ENCODE measurements around the gene TAS2R20.

TAS2R20 gene

GRCh38 chr12:11023387-11023786 is 25.3 kb upstream of the TAS2R20 start:
- Histone ChIP-seq H3K36me3 (replicated peaks) (no peaks in the 10 kb centered on the region), H3K27ac (no peak overlapping the region), H3K4me3 (ENCODE audit: low read depth, low read length) (no peak overlapping the region), H3K27me3 (replicated peaks) (no peaks in the 10 kb centered on the region)
- in situ Hi-C loops (cut with HindIII; ENCODE audit: low pct_ligation_motif_present, low sequenced_read_pairs), result no loop called here
- no peak for DNase-seq
- no peak for TF ChIP-seq CTCF (IDR thresholded peaks at IDR 0.05; ENCODE audit: low read depth, low read length, missing control alignments)

- no peak for TF ChIP-seq CTCF (IDR thresholded peaks at IDR 0.05; ENCODE audit: low read depth, low read length, missing control alignments)
- H3K36me3 ChIP-seq (replicated peaks), result no peaks in the 10 kb centered on the region
- in situ Hi-C loops (cut with HindIII; ENCODE audit: low pct_ligation_motif_present, low sequenced_read_pairs), result no loop called here
- no peak within 1 kb of the TSS for H3K27ac ChIP-seq
- no peaks in the 10 kb centered on the region for H3K27me3 ChIP-seq (replicated peaks)
- no peak for DNase-seq
- H3K4me3 ChIP-seq (ENCODE audit: low read depth, low read length), result no peak within 1 kb of the TSS
Observed at GRCh38 chr12:11022520-11022919, 24.4 kb upstream of the TAS2R20 start, which contains the start of gene TAS2R19. Gene TAS2R19 (minus strand): TSS chr12:11022620. CDS start chr12:11022571, 49 bp downstream.

GRCh38 chr12:11016937-11017336 is 18.8 kb upstream of the TAS2R20 start:
- Histone ChIP-seq H3K27ac (no peak overlapping the region), H3K4me3 (ENCODE audit: low read depth, low read length) (no peak overlapping the region), H3K27me3 (replicated peaks) (no peaks in the 10 kb centered on the region), H3K36me3 (replicated peaks) (no peaks in the 10 kb centered on the region)
- no peak for TF ChIP-seq CTCF (IDR thresholded peaks at IDR 0.05; ENCODE audit: low read depth, low read length, missing control alignments)
- no peak for DNase-seq
- in situ Hi-C loops (cut with HindIII; ENCODE audit: low pct_ligation_motif_present, low sequenced_read_pairs), result no loop called here

GRCh38 chr12:11015775-11016430 is 17.8 kb upstream of the TAS2R20 start:
- Histone ChIP-seq H3K36me3 (replicated peaks) (no peaks in the 10 kb centered on the region), H3K27me3 (replicated peaks) (no peaks in the 10 kb centered on the region), H3K27ac (no peak overlapping the region), H3K4me3 (ENCODE audit: low read depth, low read length) (no peak overlapping the region)
- no peak for DNase-seq
- TF ChIP-seq CTCF (IDR thresholded peaks at IDR 0.05; ENCODE audit: low read depth, low read length, missing control alignments), result no peak
- in situ Hi-C loops (cut with HindIII; ENCODE audit: low pct_ligation_motif_present, low sequenced_read_pairs), result no loop called here

- no peaks in the 10 kb centered on the region for H3K27me3 ChIP-seq (replicated peaks)
- in situ Hi-C loops (cut with HindIII; ENCODE audit: low pct_ligation_motif_present, low sequenced_read_pairs), result no loop called here
- no peaks in the 10 kb centered on the region for H3K36me3 ChIP-seq (replicated peaks)
- no peak for TF ChIP-seq CTCF (IDR thresholded peaks at IDR 0.05; ENCODE audit: low read depth, low read length, missing control alignments)
- no peak overlapping the region for H3K4me3 ChIP-seq (ENCODE audit: low read depth, low read length)
- no peak for DNase-seq
- H3K27ac ChIP-seq, result no peak overlapping the region
Observed at GRCh38 chr12:11014234-11014633, 16.1 kb upstream of the TAS2R20 start.

GRCh38 chr12:11007608-11008007 is 9.5 kb upstream of the TAS2R20 start:
- TF ChIP-seq CTCF (IDR thresholded peaks at IDR 0.05; ENCODE audit: low read depth, low read length, missing control alignments), result no peak

More at GRCh38 chr12:11007608-11008007, 9.5 kb upstream of the TAS2R20 start:
- H3K27me3 ChIP-seq (replicated peaks), result no peaks in the 10 kb centered on the region
- DNase-seq, result no peak
- H3K27ac ChIP-seq, result no peak overlapping the region
- no peak overlapping the region for H3K4me3 ChIP-seq (ENCODE audit: low read depth, low read length)
- no peaks in the 10 kb centered on the region for H3K36me3 ChIP-seq (replicated peaks)
- in situ Hi-C loops (cut with HindIII; ENCODE audit: low pct_ligation_motif_present, low sequenced_read_pairs), result no loop called here

All from brain microvascular endothelial cell (primary cell).